GM23338 (cell line): Measurements from ENCODE around the gene FAM53B. TPM values are rescaled to one million over a fixed set of nuclear protein-coding genes. Genes with fewer than 3 reads are reported as not detected.

Experiments used
- ATAC-seq: fragments of 200-7000 bp; cut with Tn5 transposase; 3 replicates; pipeline ENCODE4 v1.9.1; 2020
- DNase-seq: peaks from one replicate; pipeline ENCODE4 v3.0.0-alpha.2; 2015; ENCODE audit warnings: low spot score
- H2AFZ ChIP-seq: fragments of 200-600 bp; sonication (generic); 2 replicates; pipeline ENCODE4 v1.8.0; 2016; ENCODE audit warnings: antibody characterized with exemption, mild to moderate bottlenecking, moderate library complexity
- H3F3A ChIP-seq: fragments of 200-600 bp; sonication (generic); replicated peaks from 2 replicates; pipeline ENCODE4 v1.8.0; 2017; ENCODE audit warnings: antibody characterized with exemption, mixed run types, low read depth
- H3K27ac ChIP-seq: fragments of 200-600 bp; sonication (generic); 2 replicates; pipeline ENCODE4 v1.6.1; 2016; ENCODE audit warnings: low read depth
- H3K27me3 ChIP-seq: fragments of 200-600 bp; sonication (generic); 2 replicates; pipeline ENCODE4 v1.8.0; 2016; ENCODE audit warnings: mild to moderate bottlenecking, mixed run types, moderate library complexity; ENCODE audit not compliant: insufficient read depth
- H3K36me3 ChIP-seq: fragments of 200-600 bp; sonication (generic); 2 replicates; pipeline ENCODE4 v1.8.0; 2016; ENCODE audit warnings: mild to moderate bottlenecking; ENCODE audit not compliant: insufficient read depth
- H3K4me1 ChIP-seq: fragments of 200-600 bp; sonication (generic); 2 replicates; pipeline ENCODE4 v1.8.0; 2016; ENCODE audit warnings: mild to moderate bottlenecking, moderate library complexity; ENCODE audit not compliant: insufficient read depth
- H3K4me2 ChIP-seq: fragments of 200-600 bp; sonication (generic); 2 replicates; pipeline ENCODE4 v1.7.1; 2017; ENCODE audit warnings: mixed run types
- H3K4me3 ChIP-seq: fragments of 200-600 bp; sonication (generic); 2 replicates; pipeline ENCODE4 v1.6.1; 2016; ENCODE audit warnings: mixed run types
- H3K79me2 ChIP-seq: fragments of 200-600 bp; sonication (generic); replicated peaks from 2 replicates; pipeline ENCODE4 v1.8.0; 2017; ENCODE audit warnings: mild to moderate bottlenecking; ENCODE audit not compliant: insufficient read depth
- H3K9me2 ChIP-seq: fragments of 200-600 bp; sonication (generic); 2 replicates; pipeline ENCODE4 v1.8.0; 2017; ENCODE audit not compliant: insufficient read depth
- H4K20me1 ChIP-seq: fragments of 200-600 bp; sonication (generic); replicated peaks from 2 replicates; pipeline ENCODE4 v1.8.0; 2017; ENCODE audit warnings: mild to moderate bottlenecking; ENCODE audit not compliant: insufficient read depth
- H3K27ac Mint-ChIP-seq: 2 replicates; pipeline ENCODE4 v1.8.0; 2020; ENCODE audit warnings: inconsistent platforms, mild to moderate bottlenecking, moderate library complexity, mixed read lengths
- H3K27me3 Mint-ChIP-seq: 3 replicates; pipeline ENCODE4 v1.8.0; 2022; ENCODE audit warnings: low read depth, mild to moderate bottlenecking, moderate library complexity, mixed read lengths, inconsistent platforms; ENCODE audit not compliant: insufficient read depth, poor library complexity
- H3K36me3 Mint-ChIP-seq: 3 replicates; pipeline ENCODE4 v1.8.0; 2021; ENCODE audit warnings: low read depth, mild to moderate bottlenecking, inconsistent platforms, moderate library complexity, mixed read lengths
- H3K4me1 Mint-ChIP-seq: 3 replicates; pipeline ENCODE4 v1.8.0; 2020; ENCODE audit warnings: mild to moderate bottlenecking, inconsistent platforms, mixed read lengths
- H3K4me3 Mint-ChIP-seq: 3 replicates; pipeline ENCODE4 v1.8.0; 2021; ENCODE audit warnings: moderate library complexity, mild to moderate bottlenecking, inconsistent platforms, mixed read lengths
- H3K9me3 Mint-ChIP-seq: 3 replicates; pipeline ENCODE4 v1.8.0; 2020; ENCODE audit warnings: moderate library complexity, mild to moderate bottlenecking, inconsistent platforms, mixed read lengths
- CREB1 ChIP-seq: fragments of 250-450 bp; sonication (Bioruptor Pico); IDR thresholded peaks from 2 replicates; pipeline ENCODE4 v1.5.0; 2020; ENCODE audit warnings: low read depth, mild to moderate bottlenecking, moderate library complexity
- EZH2 ChIP-seq: fragments of 200-600 bp; sonication (generic); IDR thresholded peaks from one replicate; pipeline ENCODE4 v1.8.0; 2017; ENCODE audit warnings: antibody characterized with exemption, mild to moderate bottlenecking, low read depth; ENCODE audit not compliant: unreplicated experiment
- NANOG ChIP-seq: IDR thresholded peaks from 2 replicates; pipeline ENCODE4 v1.6.1; 2016; ENCODE audit warnings: antibody characterized with exemption, borderline replicate concordance
- POLR2AphosphoS5 ChIP-seq: IDR thresholded peaks from 2 replicates; pipeline ENCODE4 v1.6.1; 2016; ENCODE audit warnings: antibody characterized with exemption, low read depth
- STAT1 ChIP-seq: IDR thresholded peaks from one replicate; pipeline ENCODE4 v1.6.1; 2016; ENCODE audit warnings: antibody characterized with exemption; ENCODE audit not compliant: unreplicated experiment
- ZNF331 ChIP-seq: fragments of 250-450 bp; sonication (Bioruptor Pico); IDR thresholded peaks from 2 replicates; pipeline ENCODE4 v1.5.0; 2020; ENCODE audit warnings: low read depth, mild to moderate bottlenecking, moderate library complexity
- polyA plus RNA-seq: library from polyadenylated mRNA; unstranded; fragments of >200 nt; fragmentation: Nextera tagmentation; extraction: Ambion mirVana; gene quantifications from 2 replicates; pipeline ENCODE4 v1.2.1, GENCODE V29; 2016
- total RNA-seq: library from RNA; depleted of rRNA; stranded (reverse); fragments of >200 nt; shearing (Covaris generic); gene quantifications from 2 replicates; pipeline ENCODE4 v1.2.3, GENCODE V29; 2014
- TF ChIP-seq, protein P1 (sequence below): fragments of 250-450 bp; sonication (Bioruptor Pico); IDR thresholded peaks from 2 replicates; pipeline ENCODE4 v1.5.0; 2020; ENCODE audit warnings: mild to moderate bottlenecking, moderate library complexity
- TF ChIP-seq, protein P2 (sequence below): IDR thresholded peaks from one replicate; pipeline ENCODE4 v1.6.1; 2018; ENCODE audit warnings: antibody characterized with exemption; ENCODE audit not compliant: unreplicated experiment
- TF ChIP-seq, protein P3 (sequence below): IDR thresholded peaks from 2 replicates; pipeline ENCODE4 v1.6.1; 2016; ENCODE audit warnings: antibody characterized with exemption

FAM53B gene
- total and polyA plus RNA-seq, 2 experiments from 2014 or later: 3.0 to 20.3 TPM

DNA sequence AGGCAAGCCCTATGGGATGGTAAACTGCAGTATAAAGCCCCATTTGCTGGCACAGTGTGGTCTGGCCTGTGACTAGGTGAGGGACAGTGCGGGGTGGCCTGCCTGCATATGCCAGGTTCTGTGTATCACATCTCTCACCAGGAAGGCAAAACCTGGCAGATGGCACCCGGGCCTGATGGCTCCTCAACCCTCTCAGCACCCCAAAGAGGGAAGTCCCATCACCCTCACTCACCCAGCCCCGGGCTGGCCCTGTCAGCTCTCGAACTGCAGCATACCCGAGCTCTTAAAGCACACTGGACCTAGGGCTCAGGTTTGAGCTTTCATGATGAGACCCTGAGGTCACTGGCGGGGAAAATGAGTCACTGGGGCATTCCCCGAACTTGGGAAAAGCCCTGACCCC, 152.1 kb downstream of the FAM53B start (continued):
- TF ChIP-seq, protein P1, sequence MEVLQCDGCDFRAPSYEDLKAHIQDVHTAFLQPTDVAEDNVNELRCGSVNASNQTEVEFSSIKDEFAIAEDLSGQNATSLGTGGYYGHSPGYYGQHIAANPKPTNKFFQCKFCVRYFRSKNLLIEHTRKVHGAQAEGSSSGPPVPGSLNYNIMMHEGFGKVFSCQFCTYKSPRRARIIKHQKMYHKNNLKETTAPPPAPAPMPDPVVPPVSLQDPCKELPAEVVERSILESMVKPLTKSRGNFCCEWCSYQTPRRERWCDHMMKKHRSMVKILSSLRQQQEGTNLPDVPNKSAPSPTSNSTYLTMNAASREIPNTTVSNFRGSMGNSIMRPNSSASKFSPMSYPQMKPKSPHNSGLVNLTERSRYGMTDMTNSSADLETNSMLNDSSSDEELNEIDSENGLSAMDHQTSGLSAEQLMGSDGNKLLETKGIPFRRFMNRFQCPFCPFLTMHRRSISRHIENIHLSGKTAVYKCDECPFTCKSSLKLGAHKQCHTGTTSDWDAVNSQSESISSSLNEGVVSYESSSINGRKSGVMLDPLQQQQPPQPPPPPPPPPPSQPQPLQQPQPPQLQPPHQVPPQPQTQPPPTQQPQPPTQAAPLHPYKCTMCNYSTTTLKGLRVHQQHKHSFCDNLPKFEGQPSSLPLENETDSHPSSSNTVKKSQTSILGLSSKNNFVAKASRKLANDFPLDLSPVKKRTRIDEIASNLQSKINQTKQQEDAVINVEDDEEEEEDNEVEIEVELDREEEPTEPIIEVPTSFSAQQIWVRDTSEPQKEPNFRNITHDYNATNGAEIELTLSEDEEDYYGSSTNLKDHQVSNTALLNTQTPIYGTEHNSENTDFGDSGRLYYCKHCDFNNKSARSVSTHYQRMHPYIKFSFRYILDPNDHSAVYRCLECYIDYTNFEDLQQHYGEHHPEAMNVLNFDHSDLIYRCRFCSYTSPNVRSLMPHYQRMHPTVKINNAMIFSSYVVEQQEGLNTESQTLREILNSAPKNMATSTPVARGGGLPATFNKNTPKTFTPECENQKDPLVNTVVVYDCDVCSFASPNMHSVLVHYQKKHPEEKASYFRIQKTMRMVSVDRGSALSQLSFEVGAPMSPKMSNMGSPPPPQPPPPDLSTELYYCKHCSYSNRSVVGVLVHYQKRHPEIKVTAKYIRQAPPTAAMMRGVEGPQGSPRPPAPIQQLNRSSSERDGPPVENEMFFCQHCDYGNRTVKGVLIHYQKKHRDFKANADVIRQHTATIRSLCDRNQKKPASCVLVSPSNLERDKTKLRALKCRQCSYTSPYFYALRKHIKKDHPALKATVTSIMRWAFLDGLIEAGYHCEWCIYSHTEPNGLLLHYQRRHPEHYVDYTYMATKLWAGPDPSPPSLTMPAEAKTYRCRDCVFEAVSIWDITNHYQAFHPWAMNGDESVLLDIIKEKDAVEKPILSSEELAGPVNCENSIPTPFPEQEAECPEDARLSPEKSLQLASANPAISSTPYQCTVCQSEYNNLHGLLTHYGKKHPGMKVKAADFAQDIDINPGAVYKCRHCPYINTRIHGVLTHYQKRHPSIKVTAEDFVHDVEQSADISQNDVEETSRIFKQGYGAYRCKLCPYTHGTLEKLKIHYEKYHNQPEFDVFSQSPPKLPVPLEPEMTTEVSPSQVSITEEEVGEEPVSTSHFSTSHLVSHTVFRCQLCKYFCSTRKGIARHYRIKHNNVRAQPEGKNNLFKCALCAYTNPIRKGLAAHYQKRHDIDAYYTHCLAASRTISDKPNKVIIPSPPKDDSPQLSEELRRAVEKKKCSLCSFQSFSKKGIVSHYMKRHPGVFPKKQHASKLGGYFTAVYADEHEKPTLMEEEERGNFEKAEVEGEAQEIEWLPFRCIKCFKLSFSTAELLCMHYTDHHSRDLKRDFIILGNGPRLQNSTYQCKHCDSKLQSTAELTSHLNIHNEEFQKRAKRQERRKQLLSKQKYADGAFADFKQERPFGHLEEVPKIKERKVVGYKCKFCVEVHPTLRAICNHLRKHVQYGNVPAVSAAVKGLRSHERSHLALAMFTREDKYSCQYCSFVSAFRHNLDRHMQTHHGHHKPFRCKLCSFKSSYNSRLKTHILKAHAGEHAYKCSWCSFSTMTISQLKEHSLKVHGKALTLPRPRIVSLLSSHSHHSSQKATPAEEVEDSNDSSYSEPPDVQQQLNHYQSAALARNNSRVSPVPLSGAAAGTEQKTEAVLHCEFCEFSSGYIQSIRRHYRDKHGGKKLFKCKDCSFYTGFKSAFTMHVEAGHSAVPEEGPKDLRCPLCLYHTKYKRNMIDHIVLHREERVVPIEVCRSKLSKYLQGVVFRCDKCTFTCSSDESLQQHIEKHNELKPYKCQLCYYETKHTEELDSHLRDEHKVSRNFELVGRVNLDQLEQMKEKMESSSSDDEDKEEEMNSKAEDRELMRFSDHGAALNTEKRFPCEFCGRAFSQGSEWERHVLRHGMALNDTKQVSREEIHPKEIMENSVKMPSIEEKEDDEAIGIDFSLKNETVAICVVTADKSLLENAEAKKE (CRISPR knock-in tag): no peak

DNA sequence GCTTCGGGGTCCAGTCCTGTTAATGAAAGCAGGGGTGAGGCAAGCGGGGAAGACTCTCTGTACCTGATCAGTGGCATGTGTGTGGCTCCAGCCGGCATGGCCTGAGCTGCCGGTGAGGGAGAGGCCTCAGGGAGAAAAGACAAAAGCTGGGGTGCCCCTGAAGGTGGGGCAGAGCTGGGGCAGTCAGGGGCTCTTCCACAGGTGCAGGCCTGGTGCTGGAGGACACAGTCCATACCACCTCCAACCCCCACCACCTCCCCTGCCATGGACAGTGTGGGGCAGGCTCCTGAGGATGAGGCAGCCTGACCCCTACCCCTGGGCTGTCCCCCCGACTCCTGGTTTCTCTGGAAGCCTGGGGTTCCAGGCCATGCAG, 153.1 kb downstream of the FAM53B start:
- Mint-ChIP-seq H3K4me1 (no peaks in the 10 kb centered on the region; the same call in 2 of the 3 replicates), H3K4me3 (no peak overlapping the region), H3K27ac (no peak overlapping the region)
- TF ChIP-seq, protein P2, sequence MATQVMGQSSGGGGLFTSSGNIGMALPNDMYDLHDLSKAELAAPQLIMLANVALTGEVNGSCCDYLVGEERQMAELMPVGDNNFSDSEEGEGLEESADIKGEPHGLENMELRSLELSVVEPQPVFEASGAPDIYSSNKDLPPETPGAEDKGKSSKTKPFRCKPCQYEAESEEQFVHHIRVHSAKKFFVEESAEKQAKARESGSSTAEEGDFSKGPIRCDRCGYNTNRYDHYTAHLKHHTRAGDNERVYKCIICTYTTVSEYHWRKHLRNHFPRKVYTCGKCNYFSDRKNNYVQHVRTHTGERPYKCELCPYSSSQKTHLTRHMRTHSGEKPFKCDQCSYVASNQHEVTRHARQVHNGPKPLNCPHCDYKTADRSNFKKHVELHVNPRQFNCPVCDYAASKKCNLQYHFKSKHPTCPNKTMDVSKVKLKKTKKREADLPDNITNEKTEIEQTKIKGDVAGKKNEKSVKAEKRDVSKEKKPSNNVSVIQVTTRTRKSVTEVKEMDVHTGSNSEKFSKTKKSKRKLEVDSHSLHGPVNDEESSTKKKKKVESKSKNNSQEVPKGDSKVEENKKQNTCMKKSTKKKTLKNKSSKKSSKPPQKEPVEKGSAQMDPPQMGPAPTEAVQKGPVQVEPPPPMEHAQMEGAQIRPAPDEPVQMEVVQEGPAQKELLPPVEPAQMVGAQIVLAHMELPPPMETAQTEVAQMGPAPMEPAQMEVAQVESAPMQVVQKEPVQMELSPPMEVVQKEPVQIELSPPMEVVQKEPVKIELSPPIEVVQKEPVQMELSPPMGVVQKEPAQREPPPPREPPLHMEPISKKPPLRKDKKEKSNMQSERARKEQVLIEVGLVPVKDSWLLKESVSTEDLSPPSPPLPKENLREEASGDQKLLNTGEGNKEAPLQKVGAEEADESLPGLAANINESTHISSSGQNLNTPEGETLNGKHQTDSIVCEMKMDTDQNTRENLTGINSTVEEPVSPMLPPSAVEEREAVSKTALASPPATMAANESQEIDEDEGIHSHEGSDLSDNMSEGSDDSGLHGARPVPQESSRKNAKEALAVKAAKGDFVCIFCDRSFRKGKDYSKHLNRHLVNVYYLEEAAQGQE: no peak
- TF ChIP-seq STAT1 (no peak), ZNF331 (CRISPR knock-in tag) (no peak), EZH2 (no peak), POLR2AphosphoS5 (no peak), NANOG (no peak), CREB1 (CRISPR knock-in tag) (no peak)
- TF ChIP-seq, protein P3, sequence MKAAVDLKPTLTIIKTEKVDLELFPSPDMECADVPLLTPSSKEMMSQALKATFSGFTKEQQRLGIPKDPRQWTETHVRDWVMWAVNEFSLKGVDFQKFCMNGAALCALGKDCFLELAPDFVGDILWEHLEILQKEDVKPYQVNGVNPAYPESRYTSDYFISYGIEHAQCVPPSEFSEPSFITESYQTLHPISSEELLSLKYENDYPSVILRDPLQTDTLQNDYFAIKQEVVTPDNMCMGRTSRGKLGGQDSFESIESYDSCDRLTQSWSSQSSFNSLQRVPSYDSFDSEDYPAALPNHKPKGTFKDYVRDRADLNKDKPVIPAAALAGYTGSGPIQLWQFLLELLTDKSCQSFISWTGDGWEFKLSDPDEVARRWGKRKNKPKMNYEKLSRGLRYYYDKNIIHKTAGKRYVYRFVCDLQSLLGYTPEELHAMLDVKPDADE: no peak

More for the DNA sequence above, 153.1 kb downstream of the FAM53B start:
- H3K27me3 Mint-ChIP-seq: peaks cover 8% of the 10 kb centered on the region
- no peaks in the 10 kb centered on the region for H3K4me1 ChIP-seq
- no peak overlapping the region for H2AFZ ChIP-seq
- H3K79me2 ChIP-seq: no peaks in the 10 kb centered on the region
- DNase-seq: no peak
- no peaks in the 10 kb centered on the region; the same call in 2 of the 3 replicates for H3K9me3 Mint-ChIP-seq
- ATAC-seq: no peak
- H3K4me3 ChIP-seq: no peak overlapping the region
- no peaks in the 10 kb centered on the region for H4K20me1 ChIP-seq
- no peak overlapping the region for H3K27ac ChIP-seq
- no peaks in the 10 kb centered on the region for H3K27me3 ChIP-seq
- H3F3A ChIP-seq: no peaks in the 10 kb centered on the region
- H3K36me3 ChIP-seq: no peaks in the 10 kb centered on the region
- no peaks in the 10 kb centered on the region; the same call in 2 of the 3 replicates for H3K36me3 Mint-ChIP-seq
- no peak overlapping the region for H3K4me2 ChIP-seq
- no peaks in the 10 kb centered on the region for H3K9me2 ChIP-seq
